Suprapubic skin (tissue), 4 donors: ENCODE data around the gene SCAF8.

ENCODE experiments used
- POLR2A ChIP-seq, 2 donors: fragments of 450-650 bp; IDR thresholded peaks; one replicate each; pipeline ENCODE4 v1.6.1; 2017; ENCODE audit warnings: antibody characterized with exemption in 2 of 2, mild to moderate bottlenecking in 2 of 2, moderate library complexity in 2 of 2
- POLR2AphosphoS5 ChIP-seq, 3 donors: sonication (generic); formaldehyde crosslinking; IDR thresholded peaks; one replicate each; pipeline ENCODE4 v1.6.1; 2017; ENCODE audit warnings: antibody characterized with exemption in 3 of 3
- TF ChIP-seq, protein P1 (sequence below), 2 donors: fragments of 200-600 bp in 1 of 2; fragments of 450-650 bp in 1 of 2; sonication (generic) in 1 of 2; IDR thresholded peaks; one replicate each; pipeline ENCODE4 v1.5.1; 2016 to 2019; ENCODE audit warnings: antibody characterized with exemption in 2 of 2, mild to moderate bottlenecking in 1 of 2, moderate library complexity in 1 of 2

DNA sequence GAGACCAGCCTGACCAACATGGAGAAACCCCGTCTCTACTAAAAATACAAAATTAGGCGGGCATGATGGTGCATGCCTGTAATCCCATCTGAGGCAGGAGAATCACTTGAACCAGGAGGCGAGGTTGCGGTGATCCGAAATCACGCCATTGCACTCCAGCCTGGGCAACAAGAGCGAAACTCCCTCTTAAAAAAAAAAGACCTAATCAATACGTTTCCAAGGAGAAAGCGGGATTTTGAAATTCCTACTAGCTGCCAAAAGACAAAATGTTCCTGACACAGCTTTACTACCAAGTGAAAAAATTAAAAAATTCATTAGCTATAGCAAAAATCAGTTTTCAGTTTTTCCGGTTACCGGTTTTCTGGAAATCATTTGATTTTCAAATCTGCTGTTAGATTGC, 129.3 kb downstream of the SCAF8 start:
- TF ChIP-seq, protein P1, sequence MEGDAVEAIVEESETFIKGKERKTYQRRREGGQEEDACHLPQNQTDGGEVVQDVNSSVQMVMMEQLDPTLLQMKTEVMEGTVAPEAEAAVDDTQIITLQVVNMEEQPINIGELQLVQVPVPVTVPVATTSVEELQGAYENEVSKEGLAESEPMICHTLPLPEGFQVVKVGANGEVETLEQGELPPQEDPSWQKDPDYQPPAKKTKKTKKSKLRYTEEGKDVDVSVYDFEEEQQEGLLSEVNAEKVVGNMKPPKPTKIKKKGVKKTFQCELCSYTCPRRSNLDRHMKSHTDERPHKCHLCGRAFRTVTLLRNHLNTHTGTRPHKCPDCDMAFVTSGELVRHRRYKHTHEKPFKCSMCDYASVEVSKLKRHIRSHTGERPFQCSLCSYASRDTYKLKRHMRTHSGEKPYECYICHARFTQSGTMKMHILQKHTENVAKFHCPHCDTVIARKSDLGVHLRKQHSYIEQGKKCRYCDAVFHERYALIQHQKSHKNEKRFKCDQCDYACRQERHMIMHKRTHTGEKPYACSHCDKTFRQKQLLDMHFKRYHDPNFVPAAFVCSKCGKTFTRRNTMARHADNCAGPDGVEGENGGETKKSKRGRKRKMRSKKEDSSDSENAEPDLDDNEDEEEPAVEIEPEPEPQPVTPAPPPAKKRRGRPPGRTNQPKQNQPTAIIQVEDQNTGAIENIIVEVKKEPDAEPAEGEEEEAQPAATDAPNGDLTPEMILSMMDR (IDR thresholded peaks at IDR 0.05): no peak
- TF ChIP-seq POLR2AphosphoS5 (IDR thresholded peaks at IDR 0.05) (no peak), POLR2A (IDR thresholded peaks at IDR 0.05) (no peak)
